H1 (cell line): ENCODE data around the gene SSH2. TPM values are rescaled to one million over a fixed set of nuclear protein-coding genes. Genes with fewer than 3 reads are reported as not detected.

Experiments used
- CTCF ChIA-PET: fragments of 300-600 bp; sonication (Branson Sonifier 250); formaldehyde crosslinking; loops from one replicate; lab custom pipeline; 2021; ENCODE audit not compliant: partially characterized antibody; lab: Charles Lee
- POLR2A ChIA-PET: fragments of 300-600 bp; sonication (Branson Sonifier 250); formaldehyde crosslinking; loops from one replicate; lab custom pipeline; 2021; ENCODE audit warnings: inconsistent platforms; ENCODE audit not compliant: partially characterized antibody; lab: Charles Lee
- DNase-seq, 2 experiments: peaks; one replicate each; pipeline versions ENCODE4 v3.0.0 to v3.0.0-alpha.2; 2010 to 2022; ENCODE audit warnings: low spot score in 2 of 2, low read depth in 1 of 2, mixed read lengths in 1 of 2
- FAIRE-seq: peaks from 2 replicates; lab custom pipeline; 2011; peaks lifted over from hg19 to GRCh38; lab: Jason Lieb, UNC
- H2AFZ ChIP-seq: 2 replicates; pipeline ENCODE4 v1.8.1; 2012; ENCODE audit warnings: low read length, inconsistent platforms
- H2AK5ac ChIP-seq: 2 replicates; pipeline ENCODE4 v1.6.1; 2013; ENCODE audit warnings: low read depth, low read length
- H2BK120ac ChIP-seq: replicated peaks from 2 replicates; pipeline ENCODE3; 2013; ENCODE audit warnings: low read depth, low read length, inconsistent platforms
- H2BK12ac ChIP-seq: 2 replicates; pipeline ENCODE4 v1.6.1; 2013; ENCODE audit warnings: low read depth, low read length
- H2BK15ac ChIP-seq: 2 replicates; pipeline ENCODE4 v1.6.1; 2013; ENCODE audit warnings: low read length
- H2BK20ac ChIP-seq: 2 replicates; pipeline ENCODE4 v1.6.1; 2013; ENCODE audit warnings: low read length
- H2BK5ac ChIP-seq: 2 replicates; pipeline ENCODE4 v1.6.1; 2013; ENCODE audit warnings: low read depth, low read length
- H3K14ac ChIP-seq: 2 replicates; pipeline ENCODE4 v1.6.1; 2013; ENCODE audit warnings: inconsistent platforms; ENCODE audit not compliant: insufficient read length
- H3K18ac ChIP-seq: 2 replicates; pipeline ENCODE4 v1.6.1; 2013; ENCODE audit warnings: low read length; ENCODE audit errors: extremely low read depth
- H3K23ac ChIP-seq: 2 replicates; pipeline ENCODE4 v1.6.1; 2013; ENCODE audit warnings: inconsistent platforms; ENCODE audit not compliant: insufficient read length
- H3K23me2 ChIP-seq: 2 replicates; pipeline ENCODE4 v1.6.1; 2013; ENCODE audit warnings: low read depth, low read length
- H3K27ac ChIP-seq: 2 replicates; pipeline ENCODE4 v1.6.1; 2011; ENCODE audit warnings: low read depth, low read length, inconsistent platforms
- H3K27me3 ChIP-seq, 4 experiments: replicated peaks in 1 of 4; 1 replicate in 1 of 4; 2 replicates in 3 of 4; pipeline versions ENCODE4 v1.6.1 to v1.8.1; 2011 to 2013; ENCODE audit warnings: low read length in 3 of 4, mild to moderate bottlenecking in 3 of 4, inconsistent platforms in 2 of 4, mixed read lengths in 2 of 4, moderate library complexity in 1 of 4; ENCODE audit not compliant: control insufficient read depth in 3 of 4, insufficient read depth in 3 of 4; ENCODE audit errors: extremely low read depth in 1 of 4
- H3K36me3 ChIP-seq, 4 experiments: 2 replicates each; pipeline versions ENCODE4 v1.6.1 to v1.8.1; 2011 to 2013; ENCODE audit warnings: mild to moderate bottlenecking in 4 of 4, low read length in 3 of 4, moderate library complexity in 2 of 4, control low read depth in 1 of 4, inconsistent platforms in 1 of 4; ENCODE audit not compliant: insufficient read depth in 4 of 4, control insufficient read depth in 2 of 4
- H3K4ac ChIP-seq: replicated peaks from 2 replicates; pipeline ENCODE3; 2013; ENCODE audit warnings: low read length, low read depth, mixed read lengths, inconsistent platforms; ENCODE audit not compliant: insufficient read length
- H3K4me1 ChIP-seq, 4 experiments: replicated peaks in 1 of 4; 1 replicate in 1 of 4; 2 replicates in 3 of 4; pipeline versions ENCODE4 v1.6.1 to v1.8.1; 2011 to 2013; ENCODE audit warnings: low read length in 3 of 4, inconsistent platforms in 2 of 4, mixed read lengths in 1 of 4; ENCODE audit not compliant: insufficient read depth in 4 of 4, control insufficient read depth in 3 of 4
- H3K4me2 ChIP-seq, 2 experiments: 2 replicates each; pipeline versions ENCODE4 v1.6.1 to v1.8.1; 2011 to 2013; ENCODE audit warnings: low read depth in 2 of 2, low read length in 2 of 2, control low read depth in 1 of 2, inconsistent platforms in 1 of 2, mild to moderate bottlenecking in 1 of 2; ENCODE audit not compliant: insufficient read depth in 1 of 2
- H3K4me3 ChIP-seq, 4 experiments: fragments of 200-600, 300-600 bp in 1 of 4; sonication (generic), shearing (Covaris generic), sonication (Bioruptor Twin) in 1 of 4; 2 replicates each; pipeline versions ENCODE4 v1.5.1 to v1.8.1; 2011 to 2016; ENCODE audit warnings: low read length in 4 of 4, low read depth in 3 of 4, control low read depth in 2 of 4, inconsistent platforms in 2 of 4, mild to moderate bottlenecking in 2 of 4, mixed read lengths in 1 of 4, moderate library complexity in 1 of 4; ENCODE audit not compliant: insufficient read depth in 2 of 4; ENCODE audit errors: extremely low read depth in 1 of 4
- H3K56ac ChIP-seq: replicated peaks from 2 replicates; pipeline ENCODE3; 2013; ENCODE audit warnings: low read depth, mild to moderate bottlenecking, mixed read lengths, low read length, inconsistent platforms; ENCODE audit not compliant: insufficient read length
- H3K79me1 ChIP-seq: 2 replicates; pipeline ENCODE4 v1.6.1; 2013; ENCODE audit warnings: low read depth, low read length, control low read depth
- H3K79me2 ChIP-seq, 2 experiments: 2 replicates each; pipeline versions ENCODE4 v1.6.1 to v1.8.1; 2012 to 2013; ENCODE audit warnings: low read length in 2 of 2, mild to moderate bottlenecking in 2 of 2, inconsistent platforms in 1 of 2; ENCODE audit not compliant: insufficient read depth in 2 of 2, control insufficient read depth in 1 of 2
- H3K9ac ChIP-seq, 4 experiments: replicated peaks in 1 of 4; 1 replicate in 1 of 4; 2 replicates in 3 of 4; pipeline versions ENCODE4 v1.6.1 to v1.8.1; 2011 to 2013; ENCODE audit warnings: low read depth in 3 of 4, low read length in 3 of 4, control low read depth in 2 of 4, mild to moderate bottlenecking in 2 of 4, moderate library complexity in 2 of 4, inconsistent platforms in 1 of 4; ENCODE audit errors: extremely low read depth in 1 of 4
- H3K9me3 ChIP-seq, 2 experiments: 2 replicates each; pipeline versions ENCODE4 v1.6.1 to v1.8.1; 2012 to 2013; ENCODE audit warnings: mild to moderate bottlenecking in 2 of 2, moderate library complexity in 2 of 2, control low read depth in 1 of 2, inconsistent platforms in 1 of 2, low read depth in 1 of 2, low read length in 1 of 2, mixed read lengths in 1 of 2; ENCODE audit not compliant: insufficient read depth in 2 of 2
- H4K20me1 ChIP-seq, 2 experiments: replicated peaks in 1 of 2; 2 replicates each; pipeline versions ENCODE3 to v1.8.1; 2011 to 2013; ENCODE audit warnings: inconsistent platforms in 2 of 2, low read length in 2 of 2, mild to moderate bottlenecking in 1 of 2; ENCODE audit not compliant: insufficient read depth in 2 of 2, control insufficient read depth in 1 of 2
- H4K5ac ChIP-seq: 2 replicates; pipeline ENCODE4 v1.6.1; 2013; ENCODE audit warnings: low read length, low read depth, mixed read lengths, inconsistent platforms; ENCODE audit not compliant: insufficient read length
- H4K8ac ChIP-seq: 2 replicates; pipeline ENCODE4 v1.8.0; 2013; ENCODE audit warnings: mild to moderate bottlenecking, moderate library complexity, low read length, inconsistent platforms; ENCODE audit not compliant: insufficient read depth; ENCODE audit errors: extremely low read depth
- H4K91ac ChIP-seq: replicated peaks from 2 replicates; pipeline ENCODE3; 2013; ENCODE audit warnings: low read length, mixed read lengths, inconsistent platforms; ENCODE audit not compliant: insufficient read length
- POLR2A ChIP-seq, 2 experiments: IDR thresholded peaks; 1 replicate in 1 of 2; 2 replicates in 1 of 2; pipeline ENCODE4 v1.6.1; 2011; ENCODE audit warnings: low read depth in 2 of 2, low read length in 2 of 2, mild to moderate bottlenecking in 2 of 2; ENCODE audit errors: control extremely low read depth in 1 of 2
- WGBS, 2 experiments: shearing (Covaris generic) in 1 of 2; methylation state at CpG; one replicate each; pipeline versions ENCODE4 v1.1.6 to v1.1.7; 2013 to 2015; ENCODE audit warnings: low lambda C conversion rate in 2 of 2, mixed read lengths in 2 of 2, inconsistent platforms in 1 of 2, low coverage in 1 of 2, missing lambda C conversion rate in 1 of 2; ENCODE audit not compliant: insufficient replicate concordance in 2 of 2, insufficient coverage in 1 of 2, insufficient read length in 1 of 2; ENCODE audit errors: extremely low coverage in 1 of 2, missing lambda C conversion rate in 1 of 2; 5-methylcytosine and 5-hydroxymethylcytosine counted together
- polyA plus RNA-seq, 7 experiments: library from polyadenylated mRNA; depleted of rRNA in 3 of 7; stranded (reverse) in 5 of 7; unstranded in 2 of 7; fragments of >200 nt in 5 of 7; fragments of 200-250 nt in 2 of 7; gene quantifications; 1 replicate in 5 of 7; 2 replicates in 1 of 7; 4 replicates in 1 of 7; pipeline versions ENCODE4 v1.2.1 to v1.2.3, GENCODE V29; 2011 to 2013; ENCODE audit warnings: missing spikeins in 2 of 7, mixed read lengths in 2 of 7
- total RNA-seq: library from RNA; stranded (reverse); fragmentation: NEBNext Ultra II Directional; extraction: Animal tissue kit (Norgen Biotek cat#: 25700); gene quantifications from 2 replicates; pipeline ENCODE4 v1.2.1, GENCODE V29; 2021

SSH2 gene
- total and polyA plus RNA-seq, 2 of the 8 experiments (the other 6 are each of a cell fraction or from before 2014, with no cell fraction given): 5.2 to 15.9 TPM

DNA sequence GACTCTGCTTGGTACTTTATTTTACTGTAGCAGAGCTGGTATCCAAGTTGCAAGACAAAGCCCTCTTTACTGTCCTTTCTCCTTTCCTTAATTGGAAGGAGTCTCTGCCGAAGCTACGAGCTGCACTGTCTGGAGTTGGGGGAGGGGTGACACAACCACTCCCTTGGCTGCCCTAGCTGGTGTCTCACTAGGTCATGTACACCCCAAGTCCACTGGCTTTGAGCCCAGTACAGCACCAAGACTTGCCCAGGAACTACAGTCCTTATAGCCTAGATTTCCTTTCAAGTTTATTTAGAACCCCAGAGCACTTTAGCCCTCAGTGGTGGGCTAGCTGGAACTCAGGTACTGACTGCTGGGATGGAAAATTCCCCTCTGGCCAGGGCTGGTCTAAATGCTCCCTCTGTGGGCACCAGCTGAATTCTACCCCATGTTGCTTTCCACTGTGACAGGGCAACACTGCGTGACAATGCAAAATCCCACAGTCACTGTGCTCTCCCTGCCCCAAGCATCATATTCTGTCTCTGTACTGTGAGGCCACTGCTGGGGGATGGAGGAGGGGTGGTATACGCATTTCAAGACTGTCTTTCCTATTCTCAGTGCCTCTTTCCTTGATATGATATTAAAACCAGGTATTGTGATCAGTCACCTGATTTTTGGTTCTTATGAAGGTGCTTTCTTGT, 29.8 kb upstream of the SSH2 start:
- 85% methylated on average over 4 of the region's 4 CpGs; no CpG with 5 or more reads in 1 of the 2 experiments for WGBS, 2 experiments
- Histone ChIP-seq H3K4me2 (no peak overlapping the region; a peak in 1 of 4 replicates), H4K91ac (no peak overlapping the region), H3K14ac (no peak overlapping the region), H2AFZ (peak overlapping the region; percentile 64; the same call in 1 of the 2 replicates), H3K79me1 (no peaks in the 10 kb centered on the region), H3K23me2 (no peaks in the 10 kb centered on the region), H3K9ac (no peak overlapping the region; a peak in 2 of 7 replicates), H2BK120ac (no peak overlapping the region), H3K79me2 (no peaks in the 10 kb centered on the region), H3K27ac (no peak overlapping the region), H2AK5ac (no peak overlapping the region), H3K23ac (no peak overlapping the region), H4K20me1 (no peaks in the 10 kb centered on the region), H4K8ac (no peak overlapping the region), H2BK15ac (no peak overlapping the region), H3K4ac (no peak overlapping the region), H3K56ac (no peak overlapping the region), H2BK5ac (no peak overlapping the region), H3K18ac (no peak overlapping the region), H2BK12ac (no peak overlapping the region), H2BK20ac (no peak overlapping the region), H3K36me3 (no peaks in the 10 kb centered on the region), H4K5ac (no peak overlapping the region), H3K4me1 (no peaks in the 10 kb centered on the region; a peak in 1 of 7 replicates), H3K9me3 (0 out of 4 replicates have a peak, but pooled peaks cover 0 to 3% of the 10 kb centered on the region in 2 experiments), H3K27me3 (no peaks in the 10 kb centered on the region), H3K4me3 (no peak overlapping the region)
- no peak for DNase-seq
- ChIA-PET CTCF (interaction anchor here (0.6 to 0.9 kb wide), 3 partner anchors 9 to 306 kb away, joined by 3 to 4 read pairs (median 3); no protein-coding TSS in a partner anchor), POLR2A (no interaction called here)
- FAIRE-seq: no peak
- TF ChIP-seq POLR2A (IDR thresholded peaks at IDR 0.05; ENCODE audit: control extremely low read depth in 1 of 2, low read depth in 2 of 2, low read length in 2 of 2): no peak
